ENCODE data around the gene WWP2.

DNA sequence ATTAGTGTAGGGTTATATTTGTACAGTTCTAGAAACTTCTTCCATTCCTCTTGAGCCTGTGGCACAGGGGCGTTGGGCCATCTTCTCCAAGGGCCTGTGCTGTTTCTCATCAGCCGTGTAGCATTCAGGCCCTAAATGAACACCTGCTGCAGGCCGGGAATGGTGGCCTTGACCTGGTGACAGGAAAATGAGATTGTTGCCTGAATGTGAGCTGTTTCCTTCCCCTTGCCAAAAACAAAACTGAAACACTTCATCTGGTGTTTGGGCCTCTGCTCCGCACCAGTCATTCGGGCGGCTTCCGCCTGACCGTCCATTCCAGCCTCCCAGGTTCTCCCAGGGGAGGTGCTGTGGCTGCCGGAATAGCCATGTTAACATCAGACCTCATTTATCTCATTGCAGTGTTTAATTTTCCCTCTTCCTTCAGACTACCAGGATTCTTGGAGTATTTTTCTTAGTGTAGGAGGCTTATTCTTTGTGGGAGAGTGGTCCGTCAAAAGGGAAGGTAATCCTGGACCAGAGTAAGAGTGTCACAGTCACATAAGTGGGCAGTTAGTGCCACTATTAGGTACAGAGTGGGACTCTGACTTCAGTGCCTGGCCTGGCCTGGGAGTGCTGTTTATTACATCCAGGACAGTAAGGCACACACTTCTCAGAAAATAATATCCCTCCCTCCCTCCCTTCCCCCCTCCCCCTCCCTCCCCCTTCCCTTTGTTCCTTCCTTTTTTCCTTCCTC is 61.9 kb downstream of the WWP2 start:
- no peak for TF ChIP-seq EZH2 (IDR thresholded peaks at IDR 0.05)
- TF ChIP-seq POLR2AphosphoS5 (IDR thresholded peaks at IDR 0.05; ENCODE audit: borderline replicate concordance, low read depth, low read length) = no peak
- TF ChIP-seq FOXP2 (optimal IDR thresholded peaks at IDR 0.05; ENCODE audit: control extremely low read depth, extremely low read length, insufficient read depth) = no peak

Measured in SK-N-MC (cell line).